ENCODE data around the gene ATP10B. TPM values are rescaled to one million over a fixed set of nuclear protein-coding genes. Genes with fewer than 3 reads are reported as not detected.
A peak's percentile ranks its signal among the peaks of the same experiment; 100 is the strongest.

Gene ATP10B
- total and polyA plus RNA-seq, 4 donors, result 0.32 to 0.88 TPM; not detected in 2

GRCh38 chr5:160651692-160652645, 200.0 kb downstream of the ATP10B start:
- DNase-seq, result no peak
- no peak for ATAC-seq (ENCODE audit: low FRiP score)
- H3K27ac ChIP-seq (ENCODE audit: low read depth in 1 of 2, low read length in 2 of 2), result no peak overlapping the region
- no peaks in the 10 kb centered on the region for H3K9me3 ChIP-seq (ENCODE audit: control insufficient read depth, low read length)
- H3K36me3 ChIP-seq (ENCODE audit: control insufficient read depth in 1 of 2, insufficient read depth in 2 of 2, low read length in 1 of 2), result no peaks in the 10 kb centered on the region
- intact Hi-C loops (cut with DNase I), result no loop called here
- no peaks in the 10 kb centered on the region for H3K27me3 ChIP-seq (ENCODE audit: control insufficient read depth in 1 of 2, insufficient read depth in 2 of 2, low read length in 1 of 2)
- WGBS, 2 donors, result 86 to 89% methylated on average over 9 of the region's 9 CpGs
- H3K4me3 ChIP-seq (ENCODE audit: low read length in 2 of 2), result no peak overlapping the region
- no peaks in the 10 kb centered on the region for H3K4me1 ChIP-seq (ENCODE audit: control insufficient read depth in 1 of 2, insufficient read depth in 2 of 2, low read length in 2 of 2)

- H3K4me1 ChIP-seq (ENCODE audit: control insufficient read depth in 1 of 2, insufficient read depth in 2 of 2, low read length in 2 of 2), result no peaks in the 10 kb centered on the region
- DNase-seq (no peak), ATAC-seq (ENCODE audit: low FRiP score) (no peak)
- H3K9me3 ChIP-seq (ENCODE audit: control insufficient read depth, low read length), result no peaks in the 10 kb centered on the region
- no peak overlapping the region for H3K27ac ChIP-seq (ENCODE audit: low read depth in 1 of 2, low read length in 2 of 2)
- no peaks in the 10 kb centered on the region for H3K36me3 ChIP-seq (ENCODE audit: control insufficient read depth in 1 of 2, insufficient read depth in 2 of 2, low read length in 1 of 2)
- H3K4me3 ChIP-seq (ENCODE audit: low read length in 2 of 2), result no peak overlapping the region
- intact Hi-C loops (cut with DNase I), result no loop called here
- H3K27me3 ChIP-seq (ENCODE audit: control insufficient read depth in 1 of 2, insufficient read depth in 2 of 2, low read length in 1 of 2), result no peaks in the 10 kb centered on the region
Measured at GRCh38 chr5:160649304-160649703, 202.7 kb downstream of the ATP10B start.

GRCh38 chr5:160646033-160646432, 206.0 kb downstream of the ATP10B start:
- no peak for ATAC-seq (ENCODE audit: low FRiP score)
- DNase-seq, result no peak
- no peaks in the 10 kb centered on the region for H3K9me3 ChIP-seq (ENCODE audit: control insufficient read depth, low read length)

GRCh38 chr5:160643616-160644240, 208.3 kb downstream of the ATP10B start:
- Histone ChIP-seq H3K27me3 (ENCODE audit: control insufficient read depth in 1 of 2, insufficient read depth in 2 of 2, low read length in 1 of 2) (no peaks in the 10 kb centered on the region), H3K36me3 (ENCODE audit: control insufficient read depth in 1 of 2, insufficient read depth in 2 of 2, low read length in 1 of 2) (no peaks in the 10 kb centered on the region), H3K4me1 (ENCODE audit: control insufficient read depth in 1 of 2, insufficient read depth in 2 of 2, low read length in 2 of 2) (no peaks in the 10 kb centered on the region), H3K9me3 (ENCODE audit: control insufficient read depth, low read length) (no peaks in the 10 kb centered on the region), H3K4me3 (ENCODE audit: low read length in 2 of 2) (no peak overlapping the region), H3K27ac (ENCODE audit: low read depth in 1 of 2, low read length in 2 of 2) (no peak overlapping the region)
- DNase-seq, result no peak
- ATAC-seq (ENCODE audit: low FRiP score), result no peak
- intact Hi-C loops (cut with DNase I), result no loop called here
- WGBS, 2 donors, result 75 to 79% methylated on average over 4 of the region's 4 CpGs

More at GRCh38 chr5:160646033-160646432, 206.0 kb downstream of the ATP10B start:
- intact Hi-C loops (cut with DNase I), result no loop called here
- Histone ChIP-seq H3K36me3 (ENCODE audit: control insufficient read depth in 1 of 2, insufficient read depth in 2 of 2, low read length in 1 of 2) (no peaks in the 10 kb centered on the region), H3K27me3 (ENCODE audit: control insufficient read depth in 1 of 2, insufficient read depth in 2 of 2, low read length in 1 of 2) (no peaks in the 10 kb centered on the region), H3K4me1 (ENCODE audit: control insufficient read depth in 1 of 2, insufficient read depth in 2 of 2, low read length in 2 of 2) (no peaks in the 10 kb centered on the region), H3K27ac (ENCODE audit: low read depth in 1 of 2, low read length in 2 of 2) (peak overlapping the region in 1 of 2 donors; percentile 4), H3K4me3 (ENCODE audit: low read length in 2 of 2) (no peak overlapping the region)

GRCh38 chr5:160641405-160641804, 210.6 kb downstream of the ATP10B start:
- Histone ChIP-seq H3K27ac (ENCODE audit: low read depth in 1 of 2, low read length in 2 of 2) (no peak overlapping the region), H3K36me3 (ENCODE audit: control insufficient read depth in 1 of 2, insufficient read depth in 2 of 2, low read length in 1 of 2) (no peaks in the 10 kb centered on the region), H3K4me3 (ENCODE audit: low read length in 2 of 2) (no peak overlapping the region), H3K27me3 (ENCODE audit: control insufficient read depth in 1 of 2, insufficient read depth in 2 of 2, low read length in 1 of 2) (no peaks in the 10 kb centered on the region), H3K4me1 (ENCODE audit: control insufficient read depth in 1 of 2, insufficient read depth in 2 of 2, low read length in 2 of 2) (no peaks in the 10 kb centered on the region), H3K9me3 (ENCODE audit: control insufficient read depth, low read length) (no peaks in the 10 kb centered on the region)
- no peak for ATAC-seq (ENCODE audit: low FRiP score)
- no peak for DNase-seq
- intact Hi-C loops (cut with DNase I), result no loop called here

GRCh38 chr5:160640406-160640805, 211.6 kb downstream of the ATP10B start:
- no peaks in the 10 kb centered on the region for H3K36me3 ChIP-seq (ENCODE audit: control insufficient read depth in 1 of 2, insufficient read depth in 2 of 2, low read length in 1 of 2)
- intact Hi-C loops (cut with DNase I), result no loop called here
- no peak for ATAC-seq (ENCODE audit: low FRiP score)
- no peaks in the 10 kb centered on the region for H3K27me3 ChIP-seq (ENCODE audit: control insufficient read depth in 1 of 2, insufficient read depth in 2 of 2, low read length in 1 of 2)
- DNase-seq, result no peak
- H3K4me1 ChIP-seq (ENCODE audit: control insufficient read depth in 1 of 2, insufficient read depth in 2 of 2, low read length in 2 of 2), result no peaks in the 10 kb centered on the region
- no peak overlapping the region for H3K27ac ChIP-seq (ENCODE audit: low read depth in 1 of 2, low read length in 2 of 2)
- no peak overlapping the region for H3K4me3 ChIP-seq (ENCODE audit: low read length in 2 of 2)
- no peaks in the 10 kb centered on the region for H3K9me3 ChIP-seq (ENCODE audit: control insufficient read depth, low read length)
- 83 to 85% methylated on average over 7 of the region's 7 CpGs for WGBS, 2 donors

GRCh38 chr5:160638161-160638742, 213.8 kb downstream of the ATP10B start:
- no peaks in the 10 kb centered on the region for H3K4me1 ChIP-seq (ENCODE audit: control insufficient read depth in 1 of 2, insufficient read depth in 2 of 2, low read length in 2 of 2)
- H3K4me3 ChIP-seq (ENCODE audit: low read length in 2 of 2), result no peak overlapping the region
- no peaks in the 10 kb centered on the region for H3K9me3 ChIP-seq (ENCODE audit: control insufficient read depth, low read length)
- intact Hi-C loops (cut with DNase I), result no loop called here
- H3K27ac ChIP-seq (ENCODE audit: low read depth in 1 of 2, low read length in 2 of 2), result no peak overlapping the region
- H3K36me3 ChIP-seq (ENCODE audit: control insufficient read depth in 1 of 2, insufficient read depth in 2 of 2, low read length in 1 of 2), result no peaks in the 10 kb centered on the region
- no peak for ATAC-seq (ENCODE audit: low FRiP score)
- H3K27me3 ChIP-seq (ENCODE audit: control insufficient read depth in 1 of 2, insufficient read depth in 2 of 2, low read length in 1 of 2), result no peaks in the 10 kb centered on the region
- 53 to 58% methylated on average over 3 of the region's 3 CpGs for WGBS, 2 donors
- DNase-seq, result no peak

GRCh38 chr5:160637357-160638090, 214.5 kb downstream of the ATP10B start:
- 72 to 79% methylated on average over 4 of the region's 4 CpGs for WGBS, 2 donors

More at GRCh38 chr5:160637357-160638090, 214.5 kb downstream of the ATP10B start:
- Histone ChIP-seq H3K27me3 (ENCODE audit: control insufficient read depth in 1 of 2, insufficient read depth in 2 of 2, low read length in 1 of 2) (no peaks in the 10 kb centered on the region), H3K36me3 (ENCODE audit: control insufficient read depth in 1 of 2, insufficient read depth in 2 of 2, low read length in 1 of 2) (no peaks in the 10 kb centered on the region), H3K9me3 (ENCODE audit: control insufficient read depth, low read length) (no peaks in the 10 kb centered on the region), H3K4me3 (ENCODE audit: low read length in 2 of 2) (no peak overlapping the region), H3K27ac (ENCODE audit: low read depth in 1 of 2, low read length in 2 of 2) (no peak overlapping the region), H3K4me1 (ENCODE audit: control insufficient read depth in 1 of 2, insufficient read depth in 2 of 2, low read length in 2 of 2) (no peaks in the 10 kb centered on the region)
- DNase-seq (no peak), ATAC-seq (ENCODE audit: low FRiP score) (no peak)
- intact Hi-C loops (cut with DNase I), result no loop called here

Measured in aorta (tissue), 5 donors.